DND-41 (cell line): Measurements from ENCODE around the gene SPINK2.

Experiments
- ATAC-seq: fragments of 200-7000 bp; cut with Tn5 transposase; 3 replicates; pipeline ENCODE4 v1.9.1; 2021; ENCODE audit warnings: low read depth; ENCODE audit not compliant: insufficient read depth
- DNase-seq: peaks from one replicate; pipeline ENCODE4 v3.0.0-alpha.2; 2020
- H2AFZ ChIP-seq: 2 replicates; pipeline ENCODE4 v1.6.0; 2012; ENCODE audit warnings: low read depth, low read length
- H3K27ac ChIP-seq: 2 replicates; pipeline ENCODE4 v1.5.1; 2012; ENCODE audit warnings: low read length, inconsistent platforms
- H3K27me3 ChIP-seq: fragments of 200-600 bp; sonication (generic); 2 replicates; pipeline ENCODE4 v1.6.0; 2012; ENCODE audit warnings: low read length, mild to moderate bottlenecking, inconsistent platforms; ENCODE audit not compliant: insufficient read depth, poor library complexity
- H3K36me3 ChIP-seq: 2 replicates; pipeline ENCODE4 v1.5.1; 2012; ENCODE audit warnings: low read length, inconsistent platforms; ENCODE audit not compliant: insufficient read depth
- H3K4me1 ChIP-seq: 2 replicates; pipeline ENCODE4 v1.5.1; 2012; ENCODE audit warnings: mild to moderate bottlenecking, low read length; ENCODE audit not compliant: insufficient read depth
- H3K4me2 ChIP-seq: 2 replicates; pipeline ENCODE4 v1.6.0; 2012; ENCODE audit warnings: mild to moderate bottlenecking, moderate library complexity, low read length, inconsistent platforms; ENCODE audit not compliant: insufficient read depth
- H3K4me3 ChIP-seq, 2 experiments: fragments of 200-600 bp in 1 of 2; shearing (Covaris generic) in 1 of 2; 2 replicates each; pipeline ENCODE4 v1.5.1; 2012 to 2016; ENCODE audit warnings: inconsistent platforms in 2 of 2, low read length in 2 of 2, mild to moderate bottlenecking in 2 of 2, low read depth in 1 of 2, moderate library complexity in 1 of 2
- H3K79me2 ChIP-seq: 2 replicates; pipeline ENCODE4 v1.6.0; 2012; ENCODE audit warnings: low read length, inconsistent platforms; ENCODE audit not compliant: insufficient read depth
- H3K9ac ChIP-seq: 2 replicates; pipeline ENCODE4 v1.6.0; 2012; ENCODE audit warnings: low read depth, mild to moderate bottlenecking, inconsistent platforms, low read length, moderate library complexity
- H3K9me3 ChIP-seq: 2 replicates; pipeline ENCODE4 v1.5.1; 2012; ENCODE audit warnings: low read length, moderate library complexity, mild to moderate bottlenecking, inconsistent platforms; ENCODE audit not compliant: insufficient read depth, severe bottlenecking
- H4K20me1 ChIP-seq: 2 replicates; pipeline ENCODE4 v1.6.0; 2012; ENCODE audit warnings: low read length; ENCODE audit not compliant: insufficient read depth
- CTCF ChIP-seq: IDR thresholded peaks from 2 replicates; pipeline ENCODE4 v1.5.1; 2012; ENCODE audit warnings: borderline replicate concordance, low read length, moderate library complexity, mild to moderate bottlenecking; ENCODE audit not compliant: poor library complexity, severe bottlenecking; ENCODE audit errors: extremely low read depth
- EZH2 ChIP-seq: IDR thresholded peaks from 3 replicates; pipeline ENCODE4 v1.6.1; 2012; ENCODE audit warnings: borderline replicate concordance, low read depth, mild to moderate bottlenecking, moderate library complexity, low read length, inconsistent platforms; ENCODE audit not compliant: severe bottlenecking

The SPINK2 gene

GRCh38 chr4:56856656-56857055 is 35.2 kb upstream of the SPINK2 start:
- Histone ChIP-seq H3K36me3 (no peaks in the 10 kb centered on the region), H3K9ac (no peak overlapping the region), H2AFZ (no peak overlapping the region), H3K27ac (no peak overlapping the region), H3K79me2 (no peaks in the 10 kb centered on the region), H3K4me2 (no peak overlapping the region), H4K20me1 (no peaks in the 10 kb centered on the region), H3K4me1 (no peaks in the 10 kb centered on the region), H3K9me3 (no peaks in the 10 kb centered on the region), H3K4me3 (no peak overlapping the region), H3K27me3 (no peaks in the 10 kb centered on the region)
- DNase-seq = no peak
- TF ChIP-seq CTCF (no peak), EZH2 (no peak)
- no peak for ATAC-seq

GRCh38 chr4:56850910-56851309 is 29.4 kb upstream of the SPINK2 start:
- Histone ChIP-seq H2AFZ (no peak overlapping the region), H3K4me1 (no peaks in the 10 kb centered on the region), H3K79me2 (no peaks in the 10 kb centered on the region), H3K27ac (no peak overlapping the region), H3K4me2 (no peak overlapping the region), H3K9ac (no peak overlapping the region), H3K4me3 (no peak overlapping the region), H3K27me3 (no peaks in the 10 kb centered on the region), H3K36me3 (no peaks in the 10 kb centered on the region), H3K9me3 (no peaks in the 10 kb centered on the region), H4K20me1 (no peaks in the 10 kb centered on the region)
- ATAC-seq = no peak
- DNase-seq = no peak
- TF ChIP-seq CTCF = no peak
- no peak for TF ChIP-seq EZH2

GRCh38 chr4:56844802-56845580 is 23.5 kb upstream of the SPINK2 start:
- no peaks in the 10 kb centered on the region for H3K36me3 ChIP-seq
- H3K4me1 ChIP-seq = no peaks in the 10 kb centered on the region
- H3K9ac ChIP-seq = no peak overlapping the region
- no peak for DNase-seq
- no peak overlapping the region for H3K4me3 ChIP-seq
- H2AFZ ChIP-seq = no peak overlapping the region
- TF ChIP-seq CTCF = no peak
- no peak for TF ChIP-seq EZH2
- H3K27me3 ChIP-seq = no peaks in the 10 kb centered on the region
- no peaks in the 10 kb centered on the region for H3K79me2 ChIP-seq
- H3K9me3 ChIP-seq = no peaks in the 10 kb centered on the region
- ATAC-seq = no peak
- no peaks in the 10 kb centered on the region for H4K20me1 ChIP-seq
- H3K4me2 ChIP-seq = no peak overlapping the region
- no peak overlapping the region for H3K27ac ChIP-seq
